Fibroblast of villous mesenchyme (primary cell): ENCODE results near the gene LRRC75A. TPM values are rescaled to one million over a fixed set of nuclear protein-coding genes. Genes with fewer than 3 reads are reported as not detected.
A peak's percentile ranks its signal among the peaks of the same experiment; 100 is the strongest.

ENCODE experiments used
- DNase-seq: peaks from one replicate; pipeline ENCODE4 v3.0.0-alpha.2; 2010; ENCODE audit warnings: low read depth
- H3K4me3 ChIP-seq: 2 replicates; pipeline ENCODE4 v1.5.1; 2011; ENCODE audit warnings: low read depth, mild to moderate bottlenecking, low read length
- CTCF ChIP-seq: IDR thresholded peaks from 2 replicates; pipeline ENCODE4 v1.5.1; 2012; ENCODE audit warnings: low read depth, mild to moderate bottlenecking, low read length; ENCODE audit not compliant: insufficient read depth
- total RNA-seq: library from RNA; depleted of rRNA; stranded (reverse); fragments of >200 nt; gene quantifications from 2 replicates; pipeline ENCODE4 v1.2.3, GENCODE V29; 2012

LRRC75A gene
- total RNA-seq, 1 donor = 2.6 TPM

GRCh38 chr17:16473044-16474011 is 18.7 kb downstream of the LRRC75A start:
- H3K4me3 ChIP-seq = no peak overlapping the region
- DNase-seq = no peak
- no peak for TF ChIP-seq CTCF

GRCh38 chr17:16472539-16472938 is 19.5 kb downstream of the LRRC75A start:
- TF ChIP-seq CTCF = no peak
- DNase-seq = peak; percentile 42

DNA sequence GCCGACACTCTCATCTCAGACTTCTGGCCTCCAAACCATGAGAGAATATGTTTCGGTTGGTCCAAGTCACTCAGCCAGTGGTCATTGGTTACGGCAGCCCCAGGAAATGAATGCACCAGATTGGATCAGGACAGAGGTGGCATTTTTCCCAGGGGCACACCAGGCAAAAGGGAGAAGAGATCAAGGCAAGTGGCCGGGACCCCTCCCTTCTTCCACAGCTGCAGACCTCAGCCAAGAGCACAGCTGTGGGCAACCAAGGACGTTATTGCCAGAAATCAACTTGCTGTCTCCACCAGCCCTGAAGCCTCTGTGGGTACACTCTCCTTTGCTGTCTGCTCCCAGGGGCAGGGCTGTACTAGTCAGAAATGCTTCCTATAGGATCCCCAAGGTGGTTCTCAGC is 20.7 kb downstream of the LRRC75A start:
- TF ChIP-seq CTCF = no peak
- no peak overlapping the region for H3K4me3 ChIP-seq
- no peak for DNase-seq

More at GRCh38 chr17:16472539-16472938, 19.5 kb downstream of the LRRC75A start:
- H3K4me3 ChIP-seq = no peak overlapping the region

DNA sequence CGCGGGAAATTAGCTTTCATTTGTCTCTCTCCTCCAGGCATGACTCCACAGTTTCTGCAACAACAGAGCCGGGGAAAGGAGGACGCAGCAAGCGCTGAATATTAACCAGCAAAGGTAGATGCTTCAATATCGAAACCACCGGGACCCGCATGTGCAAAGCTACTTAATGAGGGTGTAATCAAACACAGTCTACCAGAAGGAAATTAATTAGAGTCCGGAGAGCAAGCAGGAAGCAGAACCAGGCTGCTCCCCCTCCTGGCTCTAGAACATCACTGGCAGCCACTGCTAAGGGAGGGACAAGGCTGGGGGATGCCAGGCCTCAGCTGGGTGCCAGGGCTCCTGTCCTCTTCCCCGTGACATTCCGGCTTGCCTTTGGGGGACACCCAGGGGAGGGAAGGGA is 21.7 kb downstream of the LRRC75A start:
- TF ChIP-seq CTCF = peak; percentile 4

GRCh38 chr17:16468428-16468992 is 23.5 kb downstream of the LRRC75A start:
- H3K4me3 ChIP-seq = no peak overlapping the region
- no peak for TF ChIP-seq CTCF
- peak; percentile 65 for DNase-seq

More for the DNA sequence above, 21.7 kb downstream of the LRRC75A start:
- no peak overlapping the region for H3K4me3 ChIP-seq
- DNase-seq = no peak

GRCh38 chr17:16467886-16468285 is 24.1 kb downstream of the LRRC75A start:
- no peak overlapping the region for H3K4me3 ChIP-seq
- no peak for DNase-seq
- no peak for TF ChIP-seq CTCF
